K562 treated with DMSO at 1 percent for 4 hours (cell line): ENCODE results near the gene CACNA1G. TPM values are rescaled to one million over a fixed set of nuclear protein-coding genes. Genes with fewer than 3 reads are reported as not detected.

Source experiments
- total RNA-seq: library from RNA; unstranded; fragments of 300-600 nt; gene quantifications from 2 replicates; pipeline ENCODE4 v1.2.3, GENCODE V29; 2022; ENCODE audit not compliant: insufficient read depth

Gene CACNA1G
- not detected in 2 replicates for total RNA-seq

DNA sequence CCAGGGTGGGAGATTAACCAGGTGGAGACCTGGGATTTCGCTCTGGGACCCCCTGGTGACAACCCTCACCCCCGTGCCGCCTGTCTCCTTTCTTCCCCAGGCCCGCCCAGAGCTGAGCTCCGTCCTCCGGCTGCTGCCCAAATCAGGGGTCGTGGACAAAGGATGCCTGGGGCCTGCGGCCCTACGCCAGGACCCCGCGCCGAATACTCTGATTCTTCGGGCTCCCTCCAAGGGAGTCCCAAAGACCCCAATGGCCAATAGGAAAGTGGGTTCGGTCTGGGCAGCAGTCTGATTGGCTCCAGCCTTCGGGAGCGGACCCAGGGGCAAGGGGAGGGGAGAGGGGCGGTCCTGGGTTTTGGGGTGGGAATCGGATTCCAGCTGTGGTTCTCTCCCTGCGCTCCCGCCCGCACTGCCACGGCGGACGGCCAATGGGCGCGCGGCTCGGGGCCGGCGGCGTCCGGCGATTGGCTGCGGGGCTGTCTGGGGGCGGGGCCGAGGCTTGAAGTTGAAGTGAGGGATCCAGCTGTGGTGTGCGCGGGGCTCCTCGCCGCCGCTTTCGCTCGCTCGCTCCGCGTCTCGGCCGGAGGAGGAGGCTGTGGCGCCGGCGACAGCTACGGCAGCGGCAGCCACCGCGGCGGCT is at the start of gene CACNA1G:
Gene CACNA1G (plus strand): TSS at position 531 of the 640 bp plus-strand sequence. CDS start 745 bp downstream, outside the sequence.

GRCh38 chr17:50532452-50533024 is 28.0 kb upstream of the CACNA1G start, which contains the start of gene EPN3:
Gene EPN3, plus strand, starts transcription at chr17:50532735. Its CDS starts 3,822 bp downstream, at chr17:50536557.

DNA sequence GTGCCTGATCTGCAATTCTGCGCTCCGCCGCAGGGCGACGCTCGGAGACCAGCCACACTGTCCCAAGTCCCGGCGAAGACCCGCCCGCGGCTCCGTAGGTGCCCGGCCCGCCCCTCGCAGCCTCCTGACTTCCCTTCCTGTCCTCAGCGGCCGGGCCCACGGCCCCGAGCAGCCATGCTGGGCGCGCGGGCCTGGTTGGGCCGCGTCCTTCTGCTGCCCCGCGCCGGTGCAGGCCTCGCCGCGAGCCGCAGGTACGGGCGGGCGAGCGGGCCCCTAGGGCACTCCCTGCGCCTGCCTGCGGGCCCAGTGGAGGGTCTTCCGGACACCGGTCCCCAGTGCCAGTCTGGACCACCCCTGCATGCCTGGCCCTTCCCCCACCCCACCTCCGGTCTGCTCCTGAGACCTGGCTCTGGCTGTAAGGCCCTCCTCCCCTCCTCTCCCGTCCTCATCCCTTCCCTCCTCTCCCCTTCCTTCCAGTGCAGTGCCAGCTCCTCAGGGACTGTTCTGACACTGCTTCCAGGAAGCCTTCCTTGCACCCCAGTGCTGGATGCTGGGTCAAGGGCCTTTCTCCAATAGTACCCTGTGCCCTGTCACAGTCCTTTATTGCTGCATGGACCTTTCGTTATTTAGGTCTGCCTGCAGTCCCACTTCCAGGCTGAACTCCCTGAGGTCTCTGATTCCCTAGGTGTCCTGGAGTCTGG is 13.3 kb upstream of the CACNA1G start, which contains the start of gene SPATA20:
Gene SPATA20 (plus strand): TSS at position 140 of the 701 bp plus-strand sequence. CDS start 35 bp downstream, at position 175.

GRCh38 chr17:50634224-50634914 is 73.9 kb downstream of the CACNA1G start, which contains the start of gene ABCC3:
Gene ABCC3, plus strand, starts transcription at chr17:50634881. Its CDS starts 56 bp downstream, at chr17:50634937.

Other genes starting within 250 kb of the CACNA1G start
- 7.5 and 7.7 TPM in 2 replicates for gene XYLT2, start 214.6 kb upstream of the CACNA1G start, total RNA-seq
- gene MRPL27, start 187.5 kb upstream of the CACNA1G start, total RNA-seq, result 55.0 and 62.6 TPM in 2 replicates
- gene EME1, start 187.5 kb upstream of the CACNA1G start, total RNA-seq, result 12.6 and 13.4 TPM in 2 replicates
- gene LRRC59, start 163.2 kb upstream of the CACNA1G start, total RNA-seq, result 188 TPM in 2 replicates
- gene ACSF2, start 134.5 kb upstream of the CACNA1G start, total RNA-seq, result 20.7 and 28.9 TPM in 2 replicates
- 0.38 TPM in 1 of 2 replicates, not detected in the other for gene CHAD, start 91.8 kb upstream of the CACNA1G start, total RNA-seq
- gene RSAD1, start 81.9 kb upstream of the CACNA1G start, total RNA-seq, result 18.4 and 21.4 TPM in 2 replicates
- not detected in 2 replicates for gene MYCBPAP, start 52.3 kb upstream of the CACNA1G start, total RNA-seq
- gene EPN3, start 28.0 kb upstream of the CACNA1G start, total RNA-seq, result not detected in 2 replicates
- 2.9 and 4.8 TPM in 2 replicates for gene SPATA20, start 13.5 kb upstream of the CACNA1G start, total RNA-seq
- not detected in 2 replicates for gene ABCC3, start 74.2 kb downstream of the CACNA1G start, total RNA-seq
- 14.2 and 14.6 TPM in 2 replicates for gene ANKRD40, start 147.2 kb downstream of the CACNA1G start, total RNA-seq
- 78.6 and 121 TPM in 2 replicates for gene LUC7L3, start 158.9 kb downstream of the CACNA1G start, total RNA-seq
- not detected in 2 replicates for gene ANKRD40CL, start 206.8 kb downstream of the CACNA1G start, total RNA-seq